ENCODE measurements around the gene IL20RB.
"Not testable (repeated sequence)": the region's sequence is repeated elsewhere in the genome, so short reads cannot be mapped to it uniquely, and the experiment has no call there.

Gene IL20RB

DNA sequence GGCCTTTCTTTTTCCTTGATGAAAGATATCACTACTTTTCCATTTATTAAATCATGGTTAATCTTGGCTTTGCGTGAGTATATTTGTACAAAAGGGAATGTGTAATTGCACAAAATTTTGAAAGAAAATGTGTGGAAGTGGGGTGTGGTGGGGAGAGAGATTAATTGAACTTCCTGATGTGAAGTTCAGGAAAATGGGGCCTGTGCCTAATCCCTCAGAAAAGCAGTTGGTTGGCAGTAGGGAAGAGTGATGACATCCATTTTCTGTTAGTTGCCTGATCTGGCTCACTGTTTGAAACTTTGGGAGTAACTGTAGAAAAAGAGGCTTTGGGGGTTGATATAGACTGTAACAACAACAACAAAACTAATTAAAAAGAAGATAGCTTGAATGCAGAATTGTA, 10.8 kb upstream of the IL20RB start:
- no peak for DNase-seq (ENCODE audit: low read depth)

DNA sequence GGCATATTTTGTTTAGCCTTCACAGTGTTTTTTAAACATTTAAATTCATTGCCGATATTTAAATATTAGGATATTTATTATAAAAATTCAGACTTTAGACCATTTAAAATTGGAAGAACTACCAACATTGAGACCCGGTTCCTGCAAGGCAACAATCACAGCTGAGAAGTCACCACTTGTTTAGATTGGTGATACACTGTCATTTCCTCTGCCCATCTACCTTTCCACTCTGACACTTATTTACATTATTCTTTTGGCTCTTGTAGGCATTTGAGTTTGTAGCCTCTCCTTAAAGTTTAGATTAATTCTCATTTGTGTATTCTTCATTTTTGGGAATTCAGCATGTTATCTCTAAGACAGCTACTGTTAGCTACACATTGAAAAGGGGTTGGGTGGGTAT, 10.3 kb upstream of the IL20RB start:
- DNase-seq (ENCODE audit: low read depth) = no peak

DNA sequence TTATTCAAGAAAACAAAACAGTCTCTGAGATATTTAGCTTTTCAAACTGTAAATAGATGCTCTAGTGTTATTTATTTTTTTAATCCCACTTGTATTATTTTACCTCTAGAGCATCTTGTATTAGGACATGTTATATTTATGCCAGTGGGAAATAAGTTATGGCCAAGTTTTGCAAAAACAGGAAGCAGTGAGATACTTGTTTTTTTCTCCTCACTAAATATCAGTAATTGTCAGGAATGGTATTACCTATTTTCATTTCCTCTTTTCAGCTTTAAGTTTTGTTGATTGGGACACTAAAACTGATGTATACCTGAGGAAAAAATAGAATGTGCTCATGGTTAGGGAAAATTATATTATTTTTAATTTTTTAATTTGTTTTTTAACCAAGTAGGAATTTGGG, 8.6 kb upstream of the IL20RB start:
- DNase-seq (ENCODE audit: low read depth) = no peak

DNA sequence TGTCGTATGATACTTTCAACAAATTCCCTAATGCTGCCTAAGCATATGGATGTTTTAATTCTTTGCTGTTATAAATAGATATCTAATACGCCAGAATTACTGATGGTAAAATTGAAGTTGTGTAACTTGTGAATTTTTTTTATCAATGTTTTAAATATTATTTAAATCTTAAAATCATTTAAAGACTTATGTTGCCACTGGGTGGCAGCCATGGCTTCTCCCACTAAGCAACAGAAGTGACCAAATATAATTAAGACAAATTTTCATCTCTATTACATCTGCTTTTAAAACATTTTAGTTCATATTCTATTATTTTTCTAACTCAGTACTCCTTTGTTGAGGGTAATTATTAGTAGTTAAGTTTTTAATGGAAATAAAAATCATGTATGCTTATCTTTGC, 8.1 kb upstream of the IL20RB start:
- no peak for DNase-seq (ENCODE audit: low read depth)

DNA sequence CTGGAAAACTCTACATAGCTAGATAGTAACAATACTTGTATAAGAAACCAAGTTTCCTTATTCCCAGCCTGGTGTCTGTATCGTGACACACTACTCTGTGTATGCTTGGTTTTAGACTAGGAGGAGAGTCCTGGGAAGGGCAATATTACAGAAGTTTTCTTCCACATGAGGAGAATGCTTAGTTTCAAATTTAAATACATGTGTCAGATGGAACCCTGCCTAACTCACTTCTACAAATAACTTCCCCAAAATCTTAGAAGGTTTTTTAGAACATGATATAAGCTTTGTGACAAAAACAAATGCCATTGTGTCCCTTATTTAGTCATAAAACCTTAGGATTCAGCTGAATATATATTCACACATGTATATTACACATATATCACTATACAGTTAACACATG, 7.2 kb upstream of the IL20RB start:
- no peak for DNase-seq (ENCODE audit: low read depth)

DNA sequence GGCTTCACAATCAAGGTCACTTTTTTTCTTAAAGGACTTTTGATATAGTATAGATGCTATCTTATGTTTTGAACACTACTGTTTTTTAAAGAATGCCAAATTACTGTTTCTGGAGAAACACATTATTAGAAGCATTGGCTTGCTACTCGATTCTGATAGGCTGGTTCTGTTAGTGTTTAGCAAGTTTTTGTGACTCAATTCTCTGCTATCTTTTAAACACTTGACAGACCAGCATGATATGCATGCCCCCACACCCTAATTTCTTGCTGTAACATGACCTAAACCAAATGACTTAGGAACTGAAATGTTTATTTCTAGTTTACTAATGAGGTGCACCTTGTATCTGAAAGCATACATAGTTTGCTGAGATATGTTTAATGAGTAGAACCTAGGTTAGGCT, 5.5 kb upstream of the IL20RB start:
- DNase-seq (ENCODE audit: low read depth) = no peak

DNA sequence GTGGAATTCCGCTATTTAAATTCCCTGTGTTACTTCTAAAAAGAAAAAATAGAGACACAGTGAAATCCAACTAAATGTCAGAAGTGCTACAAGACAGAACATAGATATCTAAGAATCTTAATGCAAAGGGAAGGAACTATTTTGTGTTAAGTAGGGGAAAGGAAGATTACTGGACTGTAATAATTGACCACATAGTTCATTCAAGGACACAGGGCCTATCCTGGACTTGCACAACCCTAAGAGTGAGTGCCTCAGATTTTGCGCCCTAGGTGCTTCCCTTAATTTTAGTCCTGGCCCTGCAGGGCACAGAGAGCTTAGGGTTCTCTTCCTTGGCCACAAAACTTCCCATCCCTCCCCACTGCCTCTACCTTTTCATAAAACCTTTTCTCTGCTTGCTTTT, 3.5 kb upstream of the IL20RB start:
- DNase-seq (ENCODE audit: low read depth) = no peak

DNA sequence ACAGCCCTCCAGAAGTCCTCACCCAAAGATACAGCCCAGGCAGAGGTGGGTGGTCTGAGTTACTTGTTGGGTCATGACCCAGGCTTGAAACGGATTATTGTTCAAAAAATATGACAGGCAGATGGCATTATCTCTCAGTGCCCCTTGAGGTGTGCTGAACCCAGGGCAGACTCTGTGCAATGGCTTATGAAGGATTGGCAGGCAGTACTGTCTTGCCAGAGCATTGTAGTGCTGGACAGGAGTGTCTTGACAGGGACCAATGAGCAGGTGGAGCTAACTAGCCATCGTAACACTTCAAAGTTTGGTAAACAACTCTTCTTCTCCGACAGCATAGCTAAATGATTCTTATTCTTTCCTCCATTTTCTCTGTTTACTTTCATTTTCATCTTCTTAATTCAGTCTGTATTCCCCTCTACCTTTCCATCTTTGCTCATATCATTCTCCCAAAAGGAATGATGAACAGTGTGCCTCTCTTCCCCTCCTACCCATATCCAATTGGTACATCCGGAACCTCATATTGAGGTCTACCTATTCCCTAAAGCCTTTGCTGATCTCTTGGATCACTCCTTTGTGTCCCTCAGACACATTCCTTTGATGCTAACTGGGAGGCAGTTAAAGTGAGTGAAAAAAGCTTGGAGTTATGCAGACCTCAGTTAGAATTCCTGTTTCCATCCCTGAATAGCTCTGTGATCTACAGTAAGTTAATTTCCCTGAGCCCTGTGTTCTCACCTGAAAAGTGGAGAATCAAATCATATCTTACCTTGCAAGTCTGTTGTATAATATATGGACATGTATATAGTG, 2.6 kb upstream of the IL20RB start:
- no peak for DNase-seq (ENCODE audit: low read depth)

DNA sequence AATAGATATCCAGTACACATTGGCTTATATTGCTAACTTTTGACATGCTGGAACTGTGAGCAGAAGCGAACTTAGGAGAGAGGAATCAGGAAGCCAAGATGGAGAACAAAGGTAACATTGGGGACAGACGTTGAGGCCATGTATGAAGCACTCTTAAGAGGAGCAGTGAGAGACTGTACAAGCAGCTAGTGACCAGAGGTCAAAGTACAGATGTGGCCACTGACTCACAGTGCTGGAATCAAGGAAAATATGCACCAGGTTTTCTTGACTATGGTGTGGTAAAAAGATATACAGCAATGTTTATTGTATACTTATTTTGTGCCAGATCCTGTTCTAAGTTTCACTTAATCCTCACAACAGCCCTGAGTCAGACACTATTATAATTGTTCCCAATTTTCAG, 2.0 kb upstream of the IL20RB start:
- no peak for DNase-seq (ENCODE audit: low read depth)

DNA sequence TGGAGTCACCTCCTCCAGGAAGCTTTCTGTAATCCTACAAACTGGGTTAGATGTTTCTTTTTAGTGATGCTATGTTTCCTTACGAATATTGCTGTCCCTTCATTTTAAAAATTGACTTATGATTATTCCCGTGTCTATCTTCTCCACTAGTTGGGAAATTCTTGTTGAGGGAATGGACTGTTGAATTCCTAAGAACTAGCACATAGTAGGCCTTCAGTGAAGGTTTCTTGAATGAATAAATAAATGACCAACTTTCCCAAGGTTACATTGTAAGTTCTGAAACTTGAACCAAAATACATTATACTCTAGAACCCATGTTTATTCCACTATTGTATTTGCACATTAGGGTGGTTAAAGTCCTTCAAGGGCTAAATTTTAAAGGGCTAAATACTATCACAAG, 812 bp upstream of the IL20RB start:
- no peak for DNase-seq (ENCODE audit: low read depth)

DNA sequence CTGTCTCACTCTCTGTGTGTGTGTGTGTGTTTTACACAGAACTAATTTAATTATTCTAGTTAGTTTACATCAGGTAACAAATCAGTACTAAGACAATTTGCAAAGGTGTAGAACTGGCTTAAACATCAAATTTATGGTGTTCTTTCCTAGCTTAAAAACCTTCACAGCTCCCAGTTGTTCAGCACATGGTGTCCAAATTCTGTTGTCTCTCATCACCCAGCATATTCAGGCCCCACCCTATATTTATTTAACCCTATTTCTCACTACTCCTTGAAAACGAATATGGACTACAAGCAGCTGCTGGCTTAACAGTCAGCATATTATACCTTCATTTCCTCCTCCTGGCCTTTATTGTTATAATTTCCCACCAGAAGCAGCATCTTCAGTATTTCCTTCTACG, 1.2 kb downstream of the IL20RB start:
- no peak for DNase-seq (ENCODE audit: low read depth)

DNA sequence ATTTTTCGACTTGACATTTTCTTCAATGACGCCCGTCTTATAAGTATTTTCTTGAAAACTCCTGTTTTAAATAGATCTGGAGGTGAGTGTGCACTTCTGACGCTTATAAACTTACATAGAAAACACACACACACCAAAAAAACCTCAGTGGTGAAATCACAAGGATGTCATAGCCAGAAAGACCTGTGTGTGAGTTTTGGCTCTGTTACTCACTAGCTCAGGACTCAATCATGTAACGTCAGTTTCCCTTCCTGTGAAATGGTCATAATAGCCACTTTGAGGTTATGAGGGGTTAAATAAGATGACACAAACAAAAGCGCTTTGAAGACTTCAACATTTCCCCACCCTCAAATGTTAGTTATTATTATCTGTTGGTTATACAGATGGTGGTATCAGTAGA, 1.8 kb downstream of the IL20RB start:
- DNase-seq (ENCODE audit: low read depth) = no peak

DNA sequence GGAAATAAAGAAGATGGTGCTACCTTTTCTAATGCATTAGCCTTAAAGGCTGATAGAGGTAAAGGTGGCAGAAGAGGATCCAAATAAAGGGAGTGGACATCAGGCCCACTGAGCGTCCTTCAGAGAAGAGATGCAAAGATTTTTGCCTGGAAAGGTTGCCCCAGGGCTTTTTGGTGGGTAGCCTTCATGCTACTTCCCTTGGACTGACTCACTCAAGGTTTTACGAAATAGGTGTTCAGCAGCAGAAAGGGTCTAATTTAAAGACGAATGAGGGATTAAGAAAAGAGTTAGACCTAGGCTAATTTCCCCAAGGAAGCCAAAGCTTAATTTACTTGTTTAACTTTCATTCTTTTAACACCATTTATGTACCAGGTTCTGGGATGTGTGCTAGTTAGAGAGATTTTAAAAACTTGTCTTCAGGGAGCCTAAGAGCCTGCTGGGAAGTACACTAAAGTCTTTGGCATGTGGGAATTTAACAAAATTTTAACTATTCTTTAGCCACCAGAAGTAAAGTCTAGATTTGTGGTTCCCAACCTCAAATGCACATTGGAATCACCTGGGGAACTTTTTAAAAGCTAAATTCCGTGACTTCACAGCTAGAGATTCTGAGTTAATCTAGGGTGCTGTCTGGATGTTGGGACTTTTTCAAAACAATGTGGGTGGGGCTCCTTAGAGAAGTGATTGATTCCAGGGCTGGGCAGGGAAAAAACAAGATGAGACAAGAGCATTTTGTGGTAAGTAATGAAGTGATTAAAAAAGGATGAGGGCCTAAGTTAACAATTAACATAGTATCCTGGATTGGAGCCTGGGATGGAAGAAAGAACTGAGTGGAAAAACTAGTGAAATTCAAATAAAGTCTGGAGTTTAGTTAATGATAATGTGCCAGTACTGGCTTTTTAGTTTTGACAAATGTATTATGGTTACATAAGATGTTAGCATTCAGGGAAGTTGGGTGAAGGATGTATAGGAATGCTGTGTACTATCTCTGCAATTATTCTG, 3.4 kb downstream of the IL20RB start:
- DNase-seq (ENCODE audit: low read depth) = no peak

DNA sequence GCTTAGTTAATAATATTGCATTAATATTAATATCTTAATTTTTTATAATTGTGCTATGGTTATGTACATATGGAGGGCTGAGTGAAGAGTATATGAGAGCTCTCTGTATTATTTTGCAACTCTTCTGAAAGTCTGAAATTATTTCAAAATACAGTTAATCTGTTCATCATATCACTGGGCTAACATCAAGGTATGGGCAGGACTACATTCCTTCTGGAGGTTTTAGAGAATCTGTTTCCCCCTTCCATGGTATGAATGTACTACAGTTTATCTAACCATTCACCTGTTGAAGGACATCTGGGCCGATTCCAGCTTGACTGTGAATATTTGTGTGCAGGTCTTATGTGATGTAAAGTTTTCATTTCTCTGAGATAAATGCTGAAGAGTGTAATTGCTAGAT, 5.1 kb downstream of the IL20RB start:
- no peak for DNase-seq (ENCODE audit: low read depth)

DNA sequence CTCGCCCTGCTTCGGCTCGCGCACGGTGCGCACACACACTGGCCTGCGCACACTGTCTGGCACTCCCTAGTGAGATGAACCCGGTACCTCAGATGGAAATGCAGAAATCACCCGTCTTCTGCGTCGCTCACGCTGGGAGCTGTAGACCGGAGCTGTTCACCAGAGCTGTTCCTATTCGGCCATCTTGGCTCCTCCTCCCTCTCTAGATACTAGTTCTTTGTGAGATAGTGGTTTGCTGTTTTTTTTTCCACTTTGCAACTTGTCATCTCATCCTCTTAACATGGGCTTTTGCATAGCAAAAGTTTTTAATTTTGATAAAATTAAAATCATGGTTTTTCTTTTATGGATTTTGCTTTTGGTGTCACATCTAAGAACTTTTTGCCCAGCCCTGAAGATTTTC, 11.8 kb downstream of the IL20RB start:
- DNase-seq (ENCODE audit: low read depth) = not testable (repeated sequence)

DNA sequence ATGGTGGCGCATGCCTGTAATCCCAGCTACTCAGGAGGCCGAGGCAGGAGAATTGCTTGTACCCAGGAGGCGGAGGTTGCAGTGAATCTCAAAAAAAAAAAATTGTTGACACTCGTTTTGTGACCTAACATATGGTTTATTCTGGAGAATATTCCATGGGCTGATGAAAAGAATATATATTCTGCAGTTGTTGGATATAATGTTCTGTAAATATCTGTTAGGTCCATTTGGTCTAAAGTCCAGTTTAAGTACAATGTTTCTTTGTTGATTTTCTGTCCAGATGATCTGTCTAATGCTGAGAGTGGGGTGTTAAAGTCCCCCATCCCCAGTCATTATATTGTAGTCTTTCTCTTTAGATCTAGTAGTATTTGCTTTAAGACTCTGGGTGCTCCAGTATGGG, 15.6 kb downstream of the IL20RB start:
- DNase-seq (ENCODE audit: low read depth) = no peak

DNA sequence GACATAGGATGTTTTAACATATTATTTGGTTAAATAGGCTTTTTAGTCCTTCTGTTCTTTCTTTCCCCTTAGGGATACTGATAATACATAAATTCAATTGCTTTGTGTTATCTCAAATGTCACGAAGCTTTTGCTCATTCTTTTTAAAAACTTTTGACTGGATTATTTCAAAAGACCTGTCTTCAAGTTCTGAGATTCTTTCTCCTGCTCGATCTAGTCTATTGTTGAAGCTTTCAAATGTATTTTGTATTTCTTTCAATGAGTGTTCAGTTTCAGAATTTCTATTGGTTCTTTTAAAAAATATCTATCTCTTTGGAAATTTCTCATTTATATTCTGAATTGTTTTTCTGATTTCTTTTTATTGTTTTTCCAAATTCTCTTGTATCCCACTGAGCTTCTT, 16.9 kb downstream of the IL20RB start:
- DNase-seq (ENCODE audit: low read depth) = no peak

DNA sequence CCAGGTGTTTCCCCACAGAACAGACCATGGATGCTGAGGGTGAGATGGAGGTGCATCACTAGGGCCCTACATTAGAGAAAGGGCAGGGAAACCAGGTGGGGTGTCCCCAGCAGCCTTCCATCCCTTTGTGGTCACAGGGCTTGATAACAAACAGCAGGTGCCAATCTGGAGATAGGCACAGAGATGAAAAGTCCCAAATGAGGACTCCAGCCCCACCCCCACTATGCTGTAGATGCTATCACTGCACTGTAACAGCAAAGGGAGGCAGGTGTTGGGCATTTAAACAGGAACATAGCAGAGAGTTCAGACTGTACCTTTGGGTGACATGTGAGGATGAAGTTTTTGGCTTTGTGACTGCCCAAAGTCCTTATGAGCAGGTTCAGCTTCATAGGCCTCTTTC, 21.4 kb downstream of the IL20RB start:
- DNase-seq (ENCODE audit: low read depth) = no peak

DNA sequence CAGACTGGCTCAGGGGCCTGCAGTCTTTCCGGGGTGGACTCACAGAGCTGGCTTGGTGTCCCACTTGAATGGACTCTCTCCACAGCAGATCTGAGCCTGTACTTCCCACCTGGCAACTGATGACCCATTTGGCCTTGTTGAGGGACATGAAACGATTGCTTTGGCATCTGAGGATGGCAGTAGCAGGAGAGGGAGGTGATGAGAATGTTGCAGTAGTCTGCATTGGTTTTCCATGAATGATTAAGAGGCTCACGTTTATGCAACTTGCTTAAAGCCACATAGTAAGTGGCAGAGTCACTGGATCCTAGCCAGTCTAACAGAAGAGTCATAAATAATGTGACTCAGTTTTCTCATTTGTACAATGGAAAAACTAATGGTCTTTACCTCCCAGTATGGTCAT, 21.9 kb downstream of the IL20RB start:
- DNase-seq (ENCODE audit: low read depth) = peak; percentile 42

DNA sequence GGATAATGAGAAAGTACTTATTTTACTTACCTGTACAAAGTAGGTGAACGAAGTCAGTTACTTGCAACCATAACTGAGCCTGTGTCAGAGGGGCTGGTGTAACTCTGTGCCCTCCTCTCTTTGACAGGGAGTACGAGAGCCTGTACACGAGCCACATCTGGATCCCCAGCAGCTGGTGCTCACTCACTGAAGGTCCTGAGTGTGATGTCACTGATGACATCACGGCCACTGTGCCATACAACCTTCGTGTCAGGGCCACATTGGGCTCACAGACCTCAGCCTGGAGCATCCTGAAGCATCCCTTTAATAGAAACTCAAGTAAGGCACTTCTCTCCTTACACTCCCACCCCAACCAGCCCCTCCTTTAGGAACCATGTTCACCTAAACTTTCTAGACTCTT, 24.2 kb downstream of the IL20RB start:
- no peak for DNase-seq (ENCODE audit: low read depth)

DNA sequence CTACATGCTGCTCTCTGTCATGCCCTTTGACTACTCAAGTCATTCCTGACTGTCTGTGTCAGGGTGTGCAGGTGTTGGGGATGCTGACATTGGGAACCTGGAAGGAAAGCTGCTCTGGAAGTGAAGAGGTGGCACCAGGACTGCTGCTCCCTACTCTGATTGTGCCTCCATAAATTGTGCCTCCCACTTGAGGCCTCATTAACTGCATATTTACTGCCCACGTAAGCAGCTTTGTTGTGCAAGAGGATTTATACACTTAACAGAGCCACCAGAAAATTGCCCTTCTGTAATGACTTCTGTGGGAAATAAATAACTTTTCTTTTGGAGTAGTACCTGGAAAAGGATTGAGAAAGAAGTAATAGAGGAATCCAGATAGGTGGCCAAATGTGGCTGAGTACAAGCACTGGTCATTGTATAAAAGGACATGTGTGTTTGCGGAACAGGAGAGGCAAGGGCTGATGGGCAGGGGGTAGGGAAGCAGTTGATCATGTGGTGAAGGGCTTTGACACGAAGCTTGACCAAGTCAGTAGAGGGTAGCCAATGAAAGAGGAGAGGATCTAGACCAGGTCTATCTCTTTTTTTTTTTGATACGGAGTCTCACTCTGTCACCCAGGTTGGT, 24.8 kb downstream of the IL20RB start:
- no peak for DNase-seq (ENCODE audit: low read depth)

DNA sequence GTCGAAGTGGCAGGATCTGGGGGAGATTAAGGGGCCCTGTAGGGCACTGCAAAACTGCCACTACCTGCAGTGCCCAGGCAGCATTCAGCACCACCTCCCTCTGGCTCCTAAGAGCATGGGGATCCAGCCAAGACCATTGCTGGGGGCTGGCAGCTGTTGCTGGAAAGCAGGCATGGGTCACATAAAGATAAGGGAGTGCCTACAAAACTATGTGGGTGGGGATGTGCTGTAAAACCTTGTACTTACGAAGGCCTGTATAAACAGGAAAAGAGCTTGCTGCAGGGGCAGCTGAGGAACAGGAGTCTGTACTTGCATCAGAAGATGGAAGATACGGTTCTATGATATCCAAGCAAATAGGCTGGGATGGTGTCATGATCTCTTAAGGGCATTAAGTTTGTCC, 27.1 kb downstream of the IL20RB start:
- no peak for DNase-seq (ENCODE audit: low read depth)
